SK-N-SH (cell line): ENCODE results near the gene NNT. TPM values are rescaled to one million over a fixed set of nuclear protein-coding genes. Genes with fewer than 3 reads are reported as not detected.

Experiments used
- CTCF ChIA-PET: fragments of 300-600, 350-600 bp; formaldehyde crosslinking; extraction: SDS; loops from one replicate; lab custom pipeline; 2021; lab: Yijun Ruan, JAX
- POLR2A ChIA-PET: fragments of 350-600 bp; sonication (Branson Sonifier 250); formaldehyde crosslinking; extraction: SDS; loops from one replicate; lab custom pipeline; 2020; ENCODE audit warnings: antibody characterized with exemption, inconsistent platforms; lab: Yijun Ruan, JAX
- DNase-seq: peaks from one replicate; pipeline ENCODE4 v3.0.0; 2012
- H2AFZ ChIP-seq: fragments of 200-600 bp; sonication (generic); 2 replicates; pipeline ENCODE4 v1.8.1; 2016; ENCODE audit warnings: antibody characterized with exemption, mild to moderate bottlenecking, low read depth
- H3F3A ChIP-seq: fragments of 200-600 bp; sonication (generic); replicated peaks from 2 replicates; pipeline ENCODE3; 2016; ENCODE audit warnings: antibody characterized with exemption, mild to moderate bottlenecking; ENCODE audit not compliant: insufficient read depth
- H3K27ac ChIP-seq, 2 experiments: fragments of 200-500 bp in 1 of 2; fragments of 200-600 bp in 1 of 2; sonication (Bioruptor generic) in 1 of 2; sonication (generic), shearing (Covaris generic) in 1 of 2; 2 replicates each; pipeline versions ENCODE4 v1.5.1 to v1.6.1; 2014 to 2016; ENCODE audit warnings: low read depth in 2 of 2, inconsistent platforms in 1 of 2, low read length in 1 of 2, mild to moderate bottlenecking in 1 of 2, mixed read lengths in 1 of 2
- H3K27me3 ChIP-seq: fragments of 200-600 bp; sonication (generic), shearing (Covaris generic); 2 replicates; pipeline ENCODE4 v1.6.1; 2016; ENCODE audit warnings: mixed run types; ENCODE audit not compliant: insufficient read depth
- H3K36me3 ChIP-seq, 2 experiments: fragments of 200-500 bp in 1 of 2; fragments of 200-600 bp in 1 of 2; sonication (Bioruptor generic) in 1 of 2; sonication (generic) in 1 of 2; replicated peaks in 1 of 2; 2 replicates each; pipeline versions ENCODE3 to v1.5.1; 2014 to 2016; ENCODE audit warnings: low read length in 1 of 2, mild to moderate bottlenecking in 1 of 2; ENCODE audit not compliant: insufficient read depth in 2 of 2, control insufficient read depth in 1 of 2
- H3K4me1 ChIP-seq, 2 experiments: fragments of 200-500 bp in 1 of 2; fragments of 200-600 bp in 1 of 2; sonication (Bioruptor generic) in 1 of 2; sonication (generic), shearing (Covaris generic) in 1 of 2; 2 replicates each; pipeline versions ENCODE4 v1.5.1 to v1.6.1; 2014 to 2016; ENCODE audit warnings: low read depth in 1 of 2, low read length in 1 of 2, mixed run types in 1 of 2; ENCODE audit not compliant: insufficient read depth in 2 of 2, control insufficient read depth in 1 of 2
- H3K4me2 ChIP-seq: fragments of 200-600 bp; sonication (generic), shearing (Covaris generic); 2 replicates; pipeline ENCODE4 v1.6.1; 2017; ENCODE audit warnings: mixed run types
- H3K4me3 ChIP-seq, 2 experiments: fragments of 200-500 bp in 1 of 2; fragments of 200-600 bp in 1 of 2; sonication (Bioruptor generic) in 1 of 2; sonication (generic), shearing (Covaris generic) in 1 of 2; 2 replicates each; pipeline versions ENCODE4 v1.5.1 to v1.8.1; 2014 to 2016; ENCODE audit warnings: low read depth in 2 of 2, inconsistent platforms in 1 of 2, low read length in 1 of 2, mild to moderate bottlenecking in 1 of 2, mixed read lengths in 1 of 2, moderate library complexity in 1 of 2
- H3K79me2 ChIP-seq: fragments of 200-600 bp; sonication (generic); 2 replicates; pipeline ENCODE4 v1.8.1; 2017; ENCODE audit warnings: mild to moderate bottlenecking; ENCODE audit not compliant: insufficient read depth
- H3K9ac ChIP-seq: fragments of 200-600 bp; sonication (generic); 2 replicates; pipeline ENCODE4 v1.6.1; 2017; ENCODE audit warnings: mixed run types
- H3K9me2 ChIP-seq: fragments of 200-600 bp; sonication (generic); 2 replicates; pipeline ENCODE4 v1.6.1; 2017; ENCODE audit warnings: mixed run types
- H3K9me3 ChIP-seq: fragments of 200-600 bp; sonication (generic); 2 replicates; pipeline ENCODE4 v1.6.1; 2017; ENCODE audit warnings: mixed run types, mild to moderate bottlenecking, moderate library complexity
- H4K20me1 ChIP-seq: fragments of 200-600 bp; sonication (generic); 2 replicates; pipeline ENCODE4 v1.6.1; 2017; ENCODE audit warnings: mild to moderate bottlenecking, mixed run types; ENCODE audit not compliant: insufficient read depth
- CHD2 ChIP-seq: fragments of 150-350 bp; IDR thresholded peaks from 2 replicates; pipeline ENCODE4 v1.6.1; 2018; ENCODE audit warnings: low read length; ENCODE audit not compliant: partially characterized antibody
- GABPA ChIP-seq: IDR thresholded peaks from 2 replicates; pipeline ENCODE4 v1.4.0; 2012; ENCODE audit warnings: low read depth, mild to moderate bottlenecking
- MEF2A ChIP-seq: IDR thresholded peaks from 2 replicates; pipeline ENCODE4 v1.4.0; 2012; ENCODE audit warnings: low read depth, borderline replicate concordance
- MXI1 ChIP-seq: IDR thresholded peaks from 2 replicates; pipeline ENCODE4 v1.6.1; 2012; ENCODE audit warnings: mild to moderate bottlenecking, low read depth, low read length, improper control_type of control experiment
- NFIC ChIP-seq: IDR thresholded peaks from 2 replicates; pipeline ENCODE4 v1.4.0; 2012; ENCODE audit warnings: borderline replicate concordance
- NRF1 ChIP-seq: IDR thresholded peaks from 2 replicates; pipeline ENCODE4 v1.6.1; 2012; ENCODE audit warnings: low read depth, mild to moderate bottlenecking, low read length
- POLR2AphosphoS5 ChIP-seq: IDR thresholded peaks from 2 replicates; pipeline ENCODE4 v1.6.1; 2012; ENCODE audit warnings: low read depth, low read length
- RAD21 ChIP-seq: IDR thresholded peaks from 2 replicates; pipeline ENCODE4 v1.6.1; 2012; ENCODE audit warnings: mild to moderate bottlenecking, low read length
- RFX5 ChIP-seq: IDR thresholded peaks from 2 replicates; pipeline ENCODE4 v1.6.1; 2012; ENCODE audit warnings: mild to moderate bottlenecking, improper control_type of control experiment, low read length
- SMC3 ChIP-seq: IDR thresholded peaks from 2 replicates; pipeline ENCODE4 v1.6.1; 2012; ENCODE audit warnings: low read depth, low read length, improper control_type of control experiment
- TCF12 ChIP-seq: IDR thresholded peaks from 2 replicates; pipeline ENCODE4 v1.4.0; 2012
- WGBS: methylation state at CpG from one replicate; pipeline ENCODE4 v1.1.6; 2017; ENCODE audit warnings: low lambda C conversion rate; 5-methylcytosine and 5-hydroxymethylcytosine counted together
- polyA plus RNA-seq, 3 experiments: library from polyadenylated mRNA; depleted of rRNA; stranded (reverse); fragments of >200 nt; gene quantifications; 2 replicates each; pipeline ENCODE4 v1.2.3, GENCODE V29; 2012
- TF ChIP-seq, protein P1 (sequence below): fragments of 200-600 bp; sonication (generic); IDR thresholded peaks from 2 replicates; pipeline ENCODE4 v1.6.1; 2017; ENCODE audit warnings: antibody characterized with exemption, mild to moderate bottlenecking, moderate library complexity
- TF ChIP-seq, protein P2 (sequence below): IDR thresholded peaks from 2 replicates; pipeline ENCODE4 v1.4.0; 2012; ENCODE audit warnings: low read depth
- TF ChIP-seq, protein P3 (sequence below): IDR thresholded peaks from 2 replicates; pipeline ENCODE4 v1.6.1; 2012; ENCODE audit warnings: mild to moderate bottlenecking, low read depth, low read length, moderate library complexity

Gene NNT
- polyA plus RNA-seq, 1 of the 3 experiments (the other 2 are of a cell fraction) = 21.9 TPM

DNA sequence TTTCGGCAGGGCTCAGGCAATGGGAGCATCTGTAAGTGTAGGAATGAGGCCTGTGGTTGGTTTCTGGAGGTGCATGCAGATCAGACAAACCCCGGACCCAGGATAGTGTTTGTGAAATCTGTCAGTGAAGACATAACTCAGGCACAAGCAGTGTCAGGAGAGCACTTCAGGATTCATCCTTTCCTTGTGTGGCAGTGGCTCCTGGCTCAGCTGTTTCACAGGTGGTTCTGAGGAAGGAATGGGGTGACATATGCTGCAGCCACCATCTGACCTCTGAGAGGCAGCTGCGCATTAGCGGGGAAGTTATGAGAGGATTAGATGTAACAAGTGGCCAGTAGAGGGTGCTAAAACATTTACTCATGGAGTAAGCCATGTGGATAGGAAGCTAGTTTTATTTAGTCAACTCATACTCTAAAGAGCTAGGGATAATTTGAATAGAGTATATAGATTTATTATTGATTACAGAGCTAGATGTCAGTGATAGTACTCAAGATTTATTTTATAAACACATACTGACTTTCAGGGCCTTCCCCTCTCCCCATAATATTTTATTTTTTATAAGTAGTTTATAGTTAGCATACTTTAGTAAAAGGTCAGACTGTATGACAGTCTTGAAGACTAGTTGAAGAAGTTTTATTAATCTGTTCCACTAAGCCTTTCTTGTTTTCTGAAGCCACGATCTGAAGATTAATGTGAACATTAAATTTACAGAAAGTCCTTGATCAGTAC is 28.4 kb downstream of the NNT start:
- no peak overlapping the region for H2AFZ ChIP-seq
- 39% methylated on average over 4 of the region's 5 CpGs for WGBS
- TF ChIP-seq MXI1 = peak; percentile 44; the same call in 1 of the 2 replicates
- peak; percentile 39 for TF ChIP-seq SMC3
- TF ChIP-seq RAD21 = peak; percentile 75
- no peak for TF ChIP-seq CHD2
- peak; percentile 11; the same call in 1 of the 2 replicates for TF ChIP-seq TCF12
- TF ChIP-seq, protein P1, sequence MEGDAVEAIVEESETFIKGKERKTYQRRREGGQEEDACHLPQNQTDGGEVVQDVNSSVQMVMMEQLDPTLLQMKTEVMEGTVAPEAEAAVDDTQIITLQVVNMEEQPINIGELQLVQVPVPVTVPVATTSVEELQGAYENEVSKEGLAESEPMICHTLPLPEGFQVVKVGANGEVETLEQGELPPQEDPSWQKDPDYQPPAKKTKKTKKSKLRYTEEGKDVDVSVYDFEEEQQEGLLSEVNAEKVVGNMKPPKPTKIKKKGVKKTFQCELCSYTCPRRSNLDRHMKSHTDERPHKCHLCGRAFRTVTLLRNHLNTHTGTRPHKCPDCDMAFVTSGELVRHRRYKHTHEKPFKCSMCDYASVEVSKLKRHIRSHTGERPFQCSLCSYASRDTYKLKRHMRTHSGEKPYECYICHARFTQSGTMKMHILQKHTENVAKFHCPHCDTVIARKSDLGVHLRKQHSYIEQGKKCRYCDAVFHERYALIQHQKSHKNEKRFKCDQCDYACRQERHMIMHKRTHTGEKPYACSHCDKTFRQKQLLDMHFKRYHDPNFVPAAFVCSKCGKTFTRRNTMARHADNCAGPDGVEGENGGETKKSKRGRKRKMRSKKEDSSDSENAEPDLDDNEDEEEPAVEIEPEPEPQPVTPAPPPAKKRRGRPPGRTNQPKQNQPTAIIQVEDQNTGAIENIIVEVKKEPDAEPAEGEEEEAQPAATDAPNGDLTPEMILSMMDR = peak; percentile 83
- TF ChIP-seq, protein P2, sequence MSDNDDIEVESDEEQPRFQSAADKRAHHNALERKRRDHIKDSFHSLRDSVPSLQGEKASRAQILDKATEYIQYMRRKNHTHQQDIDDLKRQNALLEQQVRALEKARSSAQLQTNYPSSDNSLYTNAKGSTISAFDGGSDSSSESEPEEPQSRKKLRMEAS = 0 out of 2 replicates have a peak, but pooled peaks have one; percentile 19
- 0 out of 2 replicates have a peak, but pooled peaks have one; percentile 28 for TF ChIP-seq NRF1
- TF ChIP-seq, protein P3, sequence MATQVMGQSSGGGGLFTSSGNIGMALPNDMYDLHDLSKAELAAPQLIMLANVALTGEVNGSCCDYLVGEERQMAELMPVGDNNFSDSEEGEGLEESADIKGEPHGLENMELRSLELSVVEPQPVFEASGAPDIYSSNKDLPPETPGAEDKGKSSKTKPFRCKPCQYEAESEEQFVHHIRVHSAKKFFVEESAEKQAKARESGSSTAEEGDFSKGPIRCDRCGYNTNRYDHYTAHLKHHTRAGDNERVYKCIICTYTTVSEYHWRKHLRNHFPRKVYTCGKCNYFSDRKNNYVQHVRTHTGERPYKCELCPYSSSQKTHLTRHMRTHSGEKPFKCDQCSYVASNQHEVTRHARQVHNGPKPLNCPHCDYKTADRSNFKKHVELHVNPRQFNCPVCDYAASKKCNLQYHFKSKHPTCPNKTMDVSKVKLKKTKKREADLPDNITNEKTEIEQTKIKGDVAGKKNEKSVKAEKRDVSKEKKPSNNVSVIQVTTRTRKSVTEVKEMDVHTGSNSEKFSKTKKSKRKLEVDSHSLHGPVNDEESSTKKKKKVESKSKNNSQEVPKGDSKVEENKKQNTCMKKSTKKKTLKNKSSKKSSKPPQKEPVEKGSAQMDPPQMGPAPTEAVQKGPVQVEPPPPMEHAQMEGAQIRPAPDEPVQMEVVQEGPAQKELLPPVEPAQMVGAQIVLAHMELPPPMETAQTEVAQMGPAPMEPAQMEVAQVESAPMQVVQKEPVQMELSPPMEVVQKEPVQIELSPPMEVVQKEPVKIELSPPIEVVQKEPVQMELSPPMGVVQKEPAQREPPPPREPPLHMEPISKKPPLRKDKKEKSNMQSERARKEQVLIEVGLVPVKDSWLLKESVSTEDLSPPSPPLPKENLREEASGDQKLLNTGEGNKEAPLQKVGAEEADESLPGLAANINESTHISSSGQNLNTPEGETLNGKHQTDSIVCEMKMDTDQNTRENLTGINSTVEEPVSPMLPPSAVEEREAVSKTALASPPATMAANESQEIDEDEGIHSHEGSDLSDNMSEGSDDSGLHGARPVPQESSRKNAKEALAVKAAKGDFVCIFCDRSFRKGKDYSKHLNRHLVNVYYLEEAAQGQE = no peak
- H3K27me3 ChIP-seq = no peaks in the 10 kb centered on the region
- POLR2A ChIA-PET = interaction anchor here (1.0 to 1.2 kb wide), 2 partner anchors 11 to 29 kb away, joined by 3 read pairs; no protein-coding TSS in a partner anchor
- H3K9me2 ChIP-seq = no peaks in the 10 kb centered on the region
- no peaks in the 10 kb centered on the region for H4K20me1 ChIP-seq
- CTCF ChIA-PET = interaction anchor here (0.5 to 3.4 kb wide), 37 partner anchors 8 to 1142 kb away, joined by 3 to 37 read pairs (median 5); partner anchors contain the start of gene NNT
- H3K4me2 ChIP-seq = no peak overlapping the region
- H3F3A ChIP-seq = no peaks in the 10 kb centered on the region
- peaks cover 16 to 35% of the 10 kb centered on the region in 2 experiments for H3K36me3 ChIP-seq
- peaks cover 0 to 4% of the 10 kb centered on the region in 2 experiments; a peak in 1 of 4 replicates for H3K4me1 ChIP-seq
- no peaks in the 10 kb centered on the region; the same call in 1 of the 2 replicates for H3K79me2 ChIP-seq
- H3K9ac ChIP-seq = no peak overlapping the region
- DNase-seq = peak; percentile 48
- peak overlapping the region in 1 of 2 experiments; percentile 21; a peak in 1 of 4 replicates for H3K4me3 ChIP-seq
- H3K27ac ChIP-seq = no peak overlapping the region
- H3K9me3 ChIP-seq = no peaks in the 10 kb centered on the region

DNA sequence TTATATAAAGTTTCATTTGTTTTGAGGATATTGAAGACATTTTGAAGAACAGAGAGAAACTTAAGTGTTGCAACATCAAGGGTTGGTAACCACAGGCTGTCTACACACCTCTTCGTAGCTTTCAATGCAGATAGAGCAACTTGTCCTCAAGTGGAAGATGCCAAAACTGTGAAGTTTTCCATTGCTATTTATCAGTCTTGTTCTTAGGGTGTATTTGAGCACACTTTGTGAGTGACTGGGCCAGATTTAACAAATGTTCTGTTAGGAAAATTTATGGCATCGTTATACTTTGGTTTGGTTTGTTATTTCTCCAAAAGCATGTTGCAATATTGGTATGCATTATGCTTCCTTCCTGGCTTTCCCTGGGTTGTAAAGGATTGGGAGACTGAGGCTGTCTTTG is 31.6 kb downstream of the NNT start:
- Histone ChIP-seq H2AFZ (no peak overlapping the region), H3K27ac (no peak overlapping the region), H3K9me3 (no peaks in the 10 kb centered on the region), H3K36me3 (peaks cover 5 to 28% of the 10 kb centered on the region in 2 experiments), H3K4me2 (no peak overlapping the region), H3K9ac (no peak overlapping the region), H3K27me3 (no peaks in the 10 kb centered on the region), H3F3A (peaks cover 3% of the 10 kb centered on the region), H3K9me2 (no peaks in the 10 kb centered on the region), H3K79me2 (no peaks in the 10 kb centered on the region), H4K20me1 (no peaks in the 10 kb centered on the region), H3K4me3 (no peak overlapping the region), H3K4me1 (peaks cover 0 to 4% of the 10 kb centered on the region in 2 experiments; a peak in 1 of 4 replicates)
- CTCF ChIA-PET = no interaction called here
- 94% methylated on average over 2 of the region's 2 CpGs for WGBS
- no peak for TF ChIP-seq NRF1
- no peak for TF ChIP-seq NFIC
- no peak for TF ChIP-seq RFX5
- no peak for TF ChIP-seq TCF12
- no peak for TF ChIP-seq MEF2A
- TF ChIP-seq, protein P2 = no peak
- TF ChIP-seq RAD21 = no peak
- TF ChIP-seq POLR2AphosphoS5 = no peak
- TF ChIP-seq, protein P3 = no peak
- TF ChIP-seq GABPA = no peak
- no peak for DNase-seq
- POLR2A ChIA-PET = no interaction called here
